ENCODE data around the gene CYB5D1.
"Not testable (repeated sequence)": the region's sequence is repeated elsewhere in the genome, so short reads cannot be mapped to it uniquely, and the experiment has no call there.

The CYB5D1 gene

DNA sequence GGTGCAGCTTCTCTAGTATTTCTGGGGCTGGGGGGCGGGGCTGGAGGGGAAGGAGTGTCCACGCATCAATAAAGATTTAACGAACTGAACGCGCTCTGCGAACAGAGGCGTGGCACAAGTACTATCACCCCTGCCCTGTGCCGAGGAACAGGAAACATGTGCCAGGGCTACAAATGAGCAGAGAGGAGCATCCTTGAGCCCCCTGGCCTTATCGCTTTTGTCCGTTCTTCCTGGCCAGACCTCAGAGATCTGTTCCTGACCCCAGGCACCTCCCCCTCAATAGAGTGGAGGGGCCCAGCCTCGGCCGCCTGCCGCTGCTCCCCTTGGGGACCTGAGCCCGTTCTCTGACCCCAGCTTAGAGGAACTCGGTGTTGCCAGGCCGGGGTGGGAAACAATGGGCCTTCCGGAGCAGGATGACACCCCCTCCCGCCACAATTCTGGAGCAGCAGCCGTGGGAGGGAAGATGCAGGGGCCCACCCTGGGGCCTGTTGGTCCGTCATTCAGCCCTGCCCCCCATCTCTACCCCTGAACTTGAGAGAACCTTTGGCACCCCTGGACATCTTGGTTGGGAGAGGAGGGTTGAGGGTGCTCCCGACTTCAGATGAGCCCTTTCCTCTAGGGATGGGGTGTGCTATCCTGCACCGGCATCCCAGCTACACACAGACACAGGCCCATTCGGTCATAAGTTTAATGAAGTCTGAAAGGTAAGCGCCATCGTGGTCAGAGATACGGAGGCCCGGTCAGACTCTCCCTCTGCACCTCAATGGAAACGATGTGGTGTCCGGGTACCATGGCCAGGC, 1.6 kb upstream of the CYB5D1 start:
- DNase-seq (ENCODE audit: low spot score) = no peak

GRCh38 chr17:7856811-7857712, 741 bp upstream of the CYB5D1 start, which contains the start of gene NAA38:
NAA38 (minus strand) TSS chr17:7857559; CDS start chr17:7857463, 96 bp downstream.
- DNase-seq (ENCODE audit: low spot score) = peak; percentile 100

DNA sequence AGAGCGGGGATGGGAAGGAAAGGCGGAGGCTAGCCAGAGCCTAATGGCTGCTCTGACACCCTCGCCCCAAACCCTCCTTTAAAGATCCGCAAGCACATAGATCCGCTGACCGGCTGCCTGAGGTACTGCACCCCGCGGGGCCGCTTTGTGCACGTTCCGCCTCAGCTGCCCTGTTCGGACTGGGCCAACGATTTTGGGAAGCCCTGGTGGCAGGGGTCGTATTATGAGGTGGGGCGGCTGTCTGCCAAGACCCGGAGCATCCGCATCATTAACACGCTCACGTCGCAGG, 663 bp downstream of the CYB5D1 start:
- DNase-seq (ENCODE audit: low spot score) = peak; percentile 69

- DNase-seq (ENCODE audit: low spot score) = no peak
Observed at GRCh38 chr17:7859028-7859427, 1.2 kb downstream of the CYB5D1 start.

- peak; percentile 43 for DNase-seq (ENCODE audit: low spot score)
Observed at GRCh38 chr17:7862692-7863437, 5.1 kb downstream of the CYB5D1 start.

- not testable (repeated sequence) for DNase-seq (ENCODE audit: low spot score)
Observed at GRCh38 chr17:7864384-7864783, 6.6 kb downstream of the CYB5D1 start.

DNA sequence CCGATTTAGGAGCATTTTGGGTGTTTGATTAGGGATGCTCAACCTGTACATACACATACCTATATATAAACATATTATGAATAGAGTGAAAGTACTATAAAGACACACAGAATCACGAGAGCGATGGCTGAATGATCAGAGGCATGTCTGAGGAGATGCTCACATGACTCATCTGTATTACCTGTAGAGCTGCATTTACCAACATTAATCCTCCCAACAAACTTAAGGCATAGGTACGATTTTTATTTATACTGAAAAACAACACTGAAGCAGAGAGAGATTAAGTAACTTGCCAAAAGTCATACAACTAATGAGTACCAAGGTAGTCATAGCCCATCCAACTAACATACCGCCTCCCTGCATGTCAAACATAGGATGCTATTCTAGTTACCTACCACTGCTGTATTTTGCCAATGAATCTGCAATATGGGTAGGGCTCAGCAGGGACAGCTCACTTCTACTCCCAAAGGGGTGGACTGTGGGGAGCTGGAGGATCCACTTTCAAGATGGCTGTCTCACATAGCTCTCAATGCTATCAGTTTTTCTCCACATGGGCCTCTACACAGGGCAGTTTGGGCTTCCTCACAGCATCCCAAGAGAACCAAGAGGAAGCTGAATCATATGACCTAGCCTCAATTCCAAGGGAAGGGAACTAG, 7.3 kb downstream of the CYB5D1 start:
- DNase-seq (ENCODE audit: low spot score) = no peak

DNA sequence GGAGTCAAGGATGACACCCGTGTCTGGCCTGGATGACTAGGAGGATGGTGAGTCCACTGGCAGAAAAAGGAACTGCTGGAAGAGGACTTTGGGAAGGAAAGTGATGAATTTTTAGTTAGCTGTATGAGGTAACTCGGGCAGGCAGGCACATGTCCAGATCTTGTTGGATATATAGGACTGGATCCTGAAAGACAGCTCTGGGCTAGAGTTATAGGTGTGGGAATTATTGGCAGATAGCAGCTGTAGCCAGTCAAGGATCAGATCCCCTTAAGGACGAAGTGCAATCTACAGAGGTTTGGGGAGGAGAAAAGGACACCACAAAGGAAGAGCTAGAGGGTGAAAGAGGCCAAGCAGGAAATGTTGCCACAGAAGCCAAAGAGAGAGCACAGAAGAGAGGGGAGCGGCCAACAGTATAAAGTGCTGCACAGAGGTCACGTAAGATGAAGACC, 10.1 kb downstream of the CYB5D1 start:
- no peak for DNase-seq (ENCODE audit: low spot score)

GRCh38 chr17:7873051-7873450, 15.2 kb downstream of the CYB5D1 start:
- DNase-seq (ENCODE audit: low spot score) = no peak

DNA sequence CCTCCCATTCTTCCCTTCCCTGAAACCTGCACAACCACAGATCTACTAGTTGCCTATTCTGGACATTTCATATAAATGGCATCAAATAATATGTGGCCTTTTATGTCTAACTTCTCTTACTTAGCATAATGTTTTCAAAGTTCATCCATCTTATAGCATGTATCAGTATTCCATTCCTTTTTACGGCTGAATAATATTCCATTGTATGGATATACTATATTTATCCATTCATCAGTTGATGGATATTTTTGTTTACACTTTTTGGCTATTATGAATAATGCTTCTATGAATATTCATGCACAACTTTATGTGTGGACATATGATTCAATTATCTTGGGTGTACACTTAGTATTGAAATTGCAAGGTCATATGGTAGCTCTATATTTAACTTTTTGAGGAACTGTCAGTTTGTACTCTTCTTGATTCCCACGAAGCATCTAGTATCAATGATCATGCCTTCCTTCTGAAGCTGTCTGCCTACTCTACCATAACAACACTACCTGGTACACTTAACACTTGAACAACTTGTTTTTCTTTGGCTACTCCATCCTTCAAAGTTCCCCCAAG, 18.1 kb downstream of the CYB5D1 start:
- DNase-seq (ENCODE audit: low spot score) = no peak

DNA sequence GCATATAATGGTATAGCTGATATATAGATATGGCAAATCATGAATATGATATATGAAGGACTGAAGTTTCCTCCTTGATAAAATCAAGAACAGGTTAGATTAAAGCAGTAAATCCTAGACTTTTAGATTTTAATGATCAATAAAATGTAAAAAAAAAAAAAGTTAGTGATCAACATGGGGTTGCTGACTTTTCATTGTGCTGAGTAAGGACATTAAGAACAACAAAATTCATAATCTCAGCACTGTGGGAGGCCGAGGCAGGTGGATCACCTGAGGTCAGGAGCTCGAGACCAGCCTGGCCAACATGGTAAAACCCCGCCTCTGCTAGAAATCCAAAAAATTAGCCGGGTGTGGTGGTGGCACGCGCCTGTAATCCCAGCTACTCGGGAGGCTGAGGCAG, 20.4 kb downstream of the CYB5D1 start:
- DNase-seq (ENCODE audit: low spot score) = no peak

GRCh38 chr17:7880076-7880868, 22.5 kb downstream of the CYB5D1 start:
- no peak for DNase-seq (ENCODE audit: low spot score)

DNA sequence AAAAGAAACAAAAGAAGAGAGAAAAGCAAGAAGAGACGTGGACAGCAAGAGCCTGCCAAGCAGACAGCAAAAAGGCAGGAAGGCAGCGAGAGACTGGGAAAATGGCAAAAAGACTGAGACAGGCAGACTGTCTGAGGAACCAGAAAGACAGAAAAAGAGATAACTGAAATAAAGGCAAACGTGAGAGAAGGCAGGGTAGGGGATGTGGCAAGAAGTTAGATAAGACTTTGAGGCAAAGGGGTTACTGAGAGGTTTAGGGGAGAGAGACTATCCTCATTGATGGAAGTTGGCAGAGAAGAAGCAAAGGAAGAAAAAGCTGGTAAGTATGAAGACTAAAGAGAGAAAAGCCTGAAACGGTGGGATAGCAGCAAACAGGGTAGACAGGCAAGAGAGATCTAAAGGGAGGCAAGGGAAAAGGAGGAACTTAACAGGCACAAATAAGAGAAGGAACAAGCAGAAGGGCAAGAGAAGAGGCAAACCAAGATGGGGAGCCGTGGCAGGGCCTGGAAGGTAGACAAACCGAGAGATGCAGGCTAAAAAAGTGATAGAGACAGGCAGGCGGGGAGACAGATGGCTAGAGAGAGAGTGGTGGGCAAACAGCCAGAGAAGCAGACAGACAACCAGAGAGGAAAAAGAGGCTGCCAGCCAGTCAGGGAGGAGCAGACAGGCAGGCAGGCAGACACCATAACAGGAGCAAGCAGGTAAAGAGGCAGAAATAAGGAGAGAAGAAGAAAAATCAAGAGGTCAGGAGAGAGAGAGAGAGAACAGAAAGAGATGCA, 23.7 kb downstream of the CYB5D1 start:
- DNase-seq (ENCODE audit: low spot score) = no peak

- DNase-seq (ENCODE audit: low spot score) = no peak
Observed at GRCh38 chr17:7882068-7882467, 24.3 kb downstream of the CYB5D1 start.

GRCh38 chr17:7882629-7883028, 24.8 kb downstream of the CYB5D1 start:
- DNase-seq (ENCODE audit: low spot score) = no peak

- peak; percentile 72 for DNase-seq (ENCODE audit: low spot score)
Observed at GRCh38 chr17:7883781-7884386, 26.1 kb downstream of the CYB5D1 start.

DNA sequence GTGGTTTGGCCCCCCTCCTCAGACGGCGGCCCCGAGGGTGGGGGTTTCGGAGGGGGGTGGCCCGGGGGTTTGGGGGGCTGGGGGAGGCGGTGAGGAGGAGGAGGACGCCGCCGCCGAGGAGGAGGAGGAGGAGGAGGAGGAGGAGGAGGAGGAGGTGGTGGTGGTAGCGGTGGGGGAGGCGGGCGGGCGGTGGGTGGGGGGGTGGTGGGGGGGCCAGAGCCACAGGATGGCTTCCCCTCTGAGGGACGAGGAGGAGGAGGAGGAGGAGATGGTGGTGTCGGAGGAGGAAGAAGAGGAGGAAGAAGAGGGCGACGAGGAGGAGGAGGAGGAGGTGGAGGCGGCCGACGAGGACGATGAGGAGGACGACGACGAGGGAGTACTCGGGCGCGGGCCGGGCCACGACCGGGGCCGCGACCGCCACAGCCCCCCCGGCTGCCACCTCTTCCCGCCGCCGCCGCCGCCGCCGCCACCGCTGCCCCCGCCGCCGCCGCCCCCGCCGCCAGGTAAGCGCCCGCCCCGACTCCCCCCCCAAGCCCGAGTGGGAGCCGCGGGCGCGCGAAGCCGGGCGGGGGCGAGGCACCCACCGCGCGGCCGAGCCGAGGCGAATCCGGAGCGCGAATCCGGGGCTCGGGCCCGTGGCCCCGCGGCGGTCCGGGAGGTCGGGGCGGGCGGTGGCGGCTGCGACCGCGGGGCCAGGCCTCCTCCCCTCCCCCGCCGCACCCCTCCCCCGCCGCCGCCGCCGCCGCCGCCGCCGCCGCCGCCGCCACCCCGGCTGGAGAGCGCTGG, 27.0 kb downstream of the CYB5D1 start:
- DNase-seq (ENCODE audit: low spot score) = peak; percentile 18

DNA sequence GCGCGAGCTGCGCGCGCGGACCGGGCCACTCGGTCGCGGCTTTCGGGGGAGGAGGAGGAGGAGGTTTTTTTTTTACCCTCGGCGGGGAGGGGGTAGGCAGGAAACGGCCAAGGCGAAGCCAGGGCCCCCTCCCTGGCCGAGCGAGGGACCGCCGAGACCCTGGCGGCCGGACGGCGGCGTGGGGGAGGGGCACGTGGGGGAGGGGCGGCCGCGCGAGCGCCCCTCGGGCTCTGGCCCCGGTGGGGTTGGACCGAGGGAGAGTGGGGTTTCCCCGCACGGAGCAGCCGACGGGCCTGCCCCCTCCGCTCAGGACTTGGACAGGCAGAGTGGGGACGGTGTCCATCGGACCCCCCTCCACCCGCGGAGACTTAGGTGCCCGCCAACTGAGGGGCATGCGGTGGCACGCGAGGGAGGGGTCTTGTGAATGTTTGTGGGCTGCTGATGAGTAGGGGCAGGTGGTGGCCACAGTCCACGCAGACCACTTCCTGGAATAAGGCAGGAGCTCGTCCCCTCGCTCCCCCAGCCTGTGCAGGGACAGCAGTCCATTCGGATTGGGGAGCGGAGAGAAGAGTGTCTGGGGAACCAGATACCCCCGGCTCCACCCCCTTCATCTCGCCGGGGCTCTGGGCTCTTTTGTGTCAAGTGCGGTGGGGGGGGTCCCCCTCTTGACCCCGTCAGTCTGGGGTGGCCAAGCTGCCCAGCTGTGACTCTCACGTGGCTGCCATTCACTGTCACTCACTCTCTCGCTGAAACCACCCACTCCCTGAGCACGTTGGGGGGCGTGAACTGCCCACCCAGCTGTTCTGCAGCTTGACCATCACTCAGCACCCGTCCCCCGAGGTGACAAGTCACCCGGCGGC, 27.8 kb downstream of the CYB5D1 start:
- DNase-seq (ENCODE audit: low spot score) = peak; percentile 48
